Left colon (tissue), 2 donors: Measurements from ENCODE around the gene SLC44A2. TPM values are rescaled to one million over a fixed set of nuclear protein-coding genes. Genes with fewer than 3 reads are reported as not detected.
"Not testable (repeated sequence)": the region's sequence is repeated elsewhere in the genome, so short reads cannot be mapped to it uniquely, and the experiment has no call there.

Experiments used
- ATAC-seq: fragments of 200-7000 bp; cut with Tn5 transposase; one replicate; pipeline ENCODE4 v1.9.1; 2020; ENCODE audit warnings: mild to moderate bottlenecking, moderate library complexity
- DNase-seq, 2 donors: peaks; one replicate each; pipeline ENCODE4 v3.0.0-alpha.2; 2020
- intact Hi-C, 2 donors: fragments of 100-400 bp; cut with DNase I in 1 of 2; cut with micrococcal nuclease in 1 of 2; formaldehyde crosslinking; loops; one replicate each; pipeline versions ENCODE4 v1.11.2 to v1.14.0; 2022; cut with DNase I, micrococcal nuclease
- total RNA-seq, 2 donors: library from RNA; stranded (reverse); fragmentation: NEBNext Ultra II Directional; extraction: Animal tissue kit (Norgen Biotek cat#: 25700); gene quantifications; one replicate each; pipeline ENCODE4 v1.2.1, GENCODE V29; 2021
- donor health status: DM: no; HTN: no; CAD: no.
- donor health status: DM: yes; HTN: yes; CAD: no.

Gene SLC44A2
- total RNA-seq, 2 donors from 2014 or later, result 124 to 153 TPM

DNA sequence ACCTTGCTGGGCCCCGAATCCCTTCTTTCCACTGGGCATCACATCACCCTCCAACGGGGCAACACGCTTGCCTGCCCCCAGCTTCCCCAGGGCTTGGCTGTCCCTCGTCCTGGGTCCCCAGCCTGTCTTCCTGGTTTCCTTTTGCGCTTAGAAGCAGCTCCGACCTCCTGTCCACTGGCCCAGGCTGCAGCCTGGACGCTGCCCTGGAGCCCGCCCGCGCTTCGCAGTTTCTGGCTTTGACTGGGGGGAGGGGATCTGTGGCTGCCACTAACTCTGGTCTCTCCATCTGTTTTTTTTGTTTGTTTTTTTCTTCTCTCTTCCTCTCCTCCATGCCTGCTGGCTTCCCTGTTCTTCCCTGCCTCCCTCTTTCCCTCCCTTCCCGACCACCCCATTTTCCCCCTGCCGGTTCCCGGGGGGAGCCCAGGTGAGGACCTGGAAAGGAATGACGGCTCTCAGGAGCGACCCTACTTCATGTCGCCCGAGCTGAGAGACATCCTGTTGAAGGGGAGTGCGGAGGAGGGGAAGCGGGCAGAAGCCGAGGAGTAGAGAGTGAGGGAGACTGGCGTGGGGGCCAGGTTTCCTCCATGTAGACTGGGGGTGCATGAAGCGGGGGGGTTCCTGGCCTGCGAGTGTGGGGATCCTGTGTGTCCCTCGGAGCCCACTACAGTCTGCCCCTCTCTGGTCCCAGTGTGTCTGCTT is 17.3 kb downstream of the SLC44A2 start:
- DNase-seq (no peak), ATAC-seq (no peak)
- intact Hi-C loops, result loop anchor here (5.0 kb wide), 2 partner anchors 55 to 60 kb away; partner anchors contain the start of gene AP1M2 (in 1 of the 2)

DNA sequence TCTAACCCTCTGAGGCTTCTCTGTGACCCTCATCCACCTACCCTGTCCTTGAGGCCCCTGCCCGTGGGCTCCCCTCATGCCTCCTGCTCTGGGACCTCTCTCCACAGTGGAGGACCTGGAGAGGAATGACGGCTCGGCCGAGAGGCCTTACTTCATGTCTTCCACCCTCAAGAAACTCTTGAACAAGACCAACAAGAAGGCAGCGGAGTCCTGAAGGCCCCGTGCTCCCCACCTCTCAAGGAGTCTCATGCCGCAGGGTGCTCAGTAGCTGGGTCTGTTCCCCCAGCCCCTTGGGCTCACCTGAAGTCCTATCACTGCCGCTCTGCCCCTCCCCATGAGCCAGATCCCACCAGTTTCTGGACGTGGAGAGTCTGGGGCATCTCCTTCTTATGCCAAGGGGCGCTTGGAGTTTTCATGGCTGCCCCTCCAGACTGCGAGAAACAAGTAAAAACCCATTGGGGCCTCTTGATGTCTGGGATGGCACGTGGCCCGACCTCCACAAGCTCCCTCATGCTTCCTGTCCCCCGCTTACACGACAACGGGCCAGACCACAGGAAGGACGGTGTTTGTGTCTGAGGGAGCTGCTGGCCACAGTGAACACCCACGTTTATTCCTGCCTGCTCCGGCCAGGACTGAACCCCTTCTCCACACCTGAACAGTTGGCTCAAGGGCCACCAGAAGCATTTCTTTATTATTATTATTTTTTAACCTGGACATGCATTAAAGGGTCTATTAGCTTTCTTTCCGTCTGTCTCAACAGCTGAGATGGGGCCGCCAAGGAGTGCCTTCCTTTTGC is 18.0 kb downstream of the SLC44A2 start:
- DNase-seq (no peak), ATAC-seq (no peak)
- intact Hi-C loops, result loop anchor here (5.0 kb wide), 2 partner anchors 56 to 61 kb away; partner anchors contain the start of gene AP1M2 (in 1 of the 2)

DNA sequence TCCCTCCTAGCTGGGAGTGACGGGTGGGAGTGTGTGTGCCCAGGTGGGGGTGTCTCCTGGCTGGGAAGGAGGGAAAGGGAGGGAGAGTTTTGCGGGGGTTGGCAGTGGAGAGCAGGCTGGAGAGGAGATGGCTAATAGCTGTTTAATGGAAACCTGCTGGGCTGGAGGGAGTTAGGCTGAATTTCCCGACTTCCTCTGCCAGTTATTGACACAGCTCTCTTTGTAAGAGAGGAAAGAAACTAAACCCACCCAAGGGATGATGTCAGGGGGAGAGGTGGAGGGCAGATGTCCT is 18.6 kb downstream of the SLC44A2 start:
- DNase-seq, result no peak
- intact Hi-C loops, result loop anchor here (5.0 kb wide), 2 partner anchors 57 to 62 kb away; partner anchors contain the start of gene AP1M2 (in 1 of the 2)

DNA sequence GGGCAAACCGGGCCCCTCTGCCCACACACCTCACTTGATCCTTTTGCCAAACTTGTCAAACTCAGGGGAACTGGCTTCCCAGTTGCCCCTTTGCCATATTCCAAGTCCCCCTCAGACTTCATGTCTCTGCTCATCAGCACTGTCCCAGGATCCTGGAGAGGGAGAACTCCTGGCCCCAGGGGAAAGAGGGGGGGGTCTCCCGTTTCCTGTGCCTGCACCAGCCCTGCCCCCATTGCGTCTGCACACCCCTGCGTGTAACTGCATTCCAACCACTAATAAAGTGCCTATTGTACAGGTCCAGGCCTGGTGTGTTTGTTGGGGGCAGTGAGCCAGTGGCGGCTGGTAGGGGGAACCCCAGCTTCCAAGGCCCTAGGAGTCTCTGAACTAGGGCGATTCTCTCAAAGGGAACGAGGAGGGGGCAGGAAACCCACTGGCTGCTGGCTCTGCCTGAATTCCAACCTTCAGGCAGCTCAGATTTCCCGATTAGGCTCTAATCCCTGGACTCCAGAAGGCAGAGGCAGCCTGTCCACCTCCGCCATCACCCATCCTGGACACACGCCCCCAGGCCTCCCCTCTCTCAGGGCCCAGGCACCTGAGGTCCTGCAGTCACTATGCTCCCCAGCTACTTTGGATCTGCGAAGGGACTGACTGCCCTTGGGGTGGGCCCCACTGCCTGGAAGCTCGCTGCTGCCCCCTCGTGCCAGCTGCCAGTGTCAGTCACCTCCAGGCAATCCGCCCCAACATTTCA is 19.1 kb downstream of the SLC44A2 start:
- peak; percentile 73 to 87 for DNase-seq
- intact Hi-C loops, result loop anchor here (5.0 kb wide), 2 partner anchors 57 to 62 kb away; partner anchors contain the start of gene AP1M2 (in 1 of the 2)
- ATAC-seq, result peak; percentile 86

More for the DNA sequence above, 18.6 kb downstream of the SLC44A2 start:
- ATAC-seq, result no peak

DNA sequence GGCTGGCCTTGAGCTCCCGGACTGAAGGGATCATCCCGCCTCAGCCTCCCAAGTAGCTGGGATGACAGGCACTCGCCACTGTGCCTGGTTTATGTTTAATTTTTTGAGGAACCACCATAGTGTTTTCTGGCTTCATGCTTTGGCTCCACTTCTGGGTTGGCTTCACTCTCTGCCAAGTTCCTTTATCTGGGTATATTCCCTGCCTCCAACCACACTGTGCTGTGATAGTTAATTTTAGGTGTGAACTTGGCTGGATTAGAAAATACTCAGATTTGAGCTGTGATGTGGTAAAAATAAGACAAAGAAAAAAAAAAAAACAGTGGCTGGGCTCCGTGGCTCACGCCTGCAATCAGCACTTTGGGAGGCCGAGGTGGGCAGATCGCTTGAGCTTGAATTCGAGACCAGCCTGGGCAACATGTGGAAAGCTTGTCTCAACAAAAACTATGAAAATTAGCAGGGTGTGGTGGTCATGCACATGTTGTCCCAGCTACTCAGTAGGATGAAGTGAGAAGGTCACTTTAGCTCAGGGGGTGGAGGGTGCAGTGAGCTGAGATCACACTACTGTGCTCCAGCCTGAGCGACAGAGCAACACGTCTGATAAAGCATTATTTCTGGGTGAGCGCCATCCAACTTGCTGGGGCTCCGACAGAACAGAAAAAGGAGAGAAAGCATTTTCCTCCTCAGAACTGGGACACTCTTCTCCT is 21.3 kb downstream of the SLC44A2 start:
- DNase-seq, result no peak
- ATAC-seq, result no peak
- intact Hi-C loops, result no loop called here

DNA sequence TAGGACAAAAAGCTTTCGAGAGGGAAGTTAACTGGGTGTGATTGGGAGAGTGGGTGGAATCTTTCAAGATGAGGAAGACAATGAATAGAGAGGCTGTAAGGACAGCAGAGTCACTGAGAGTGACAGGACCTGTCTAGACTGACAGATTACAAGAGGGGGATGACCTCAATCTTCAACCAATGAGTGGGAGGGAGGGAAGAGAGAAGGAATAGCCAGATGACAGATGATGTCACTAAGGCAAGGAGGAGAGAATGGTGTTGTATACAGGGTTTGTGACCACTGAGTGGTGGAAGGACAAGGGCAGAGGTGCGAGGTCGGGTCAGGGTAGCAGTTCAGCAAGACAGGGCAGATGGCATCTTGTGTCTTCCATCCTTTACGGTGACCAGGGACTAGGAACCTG is 23.0 kb downstream of the SLC44A2 start:
- DNase-seq (no peak), ATAC-seq (no peak)
- intact Hi-C loops, result no loop called here

DNA sequence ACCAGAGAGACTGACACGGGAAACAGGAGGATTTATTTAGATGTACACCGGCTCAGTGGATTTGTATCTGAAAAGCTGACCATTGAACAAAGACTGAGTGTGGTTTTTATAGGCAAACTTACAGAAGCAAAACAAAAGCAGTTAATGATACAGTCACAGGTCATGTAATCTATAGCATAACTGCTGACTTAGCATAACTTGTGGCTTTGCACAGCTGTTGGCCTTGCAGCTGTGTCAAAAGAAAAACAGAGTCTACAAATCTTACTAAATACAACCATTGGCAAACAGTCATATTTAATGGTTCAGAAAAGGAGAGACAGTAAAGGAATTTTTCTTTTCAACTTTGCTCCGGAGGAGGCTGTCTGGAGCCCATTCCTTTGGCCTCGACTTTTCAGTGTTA is 26.5 kb downstream of the SLC44A2 start:
- DNase-seq (no peak), ATAC-seq (no peak)
- intact Hi-C loops, result no loop called here

DNA sequence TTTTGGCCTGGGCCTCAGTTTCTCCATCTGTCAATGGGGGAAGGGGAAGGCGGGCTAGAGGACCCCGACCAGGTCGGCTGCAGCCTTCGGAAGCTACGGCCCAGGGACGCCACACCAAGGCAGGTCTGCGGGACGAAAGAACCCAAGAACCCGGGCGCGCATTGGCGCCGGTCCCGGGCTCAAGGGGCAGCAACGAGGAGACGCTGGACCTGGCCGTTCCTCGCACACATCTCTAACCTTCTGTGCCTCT is 28.1 kb downstream of the SLC44A2 start:
- intact Hi-C loops, result no loop called here
- peak; percentile 18 for ATAC-seq
- no peak for DNase-seq

DNA sequence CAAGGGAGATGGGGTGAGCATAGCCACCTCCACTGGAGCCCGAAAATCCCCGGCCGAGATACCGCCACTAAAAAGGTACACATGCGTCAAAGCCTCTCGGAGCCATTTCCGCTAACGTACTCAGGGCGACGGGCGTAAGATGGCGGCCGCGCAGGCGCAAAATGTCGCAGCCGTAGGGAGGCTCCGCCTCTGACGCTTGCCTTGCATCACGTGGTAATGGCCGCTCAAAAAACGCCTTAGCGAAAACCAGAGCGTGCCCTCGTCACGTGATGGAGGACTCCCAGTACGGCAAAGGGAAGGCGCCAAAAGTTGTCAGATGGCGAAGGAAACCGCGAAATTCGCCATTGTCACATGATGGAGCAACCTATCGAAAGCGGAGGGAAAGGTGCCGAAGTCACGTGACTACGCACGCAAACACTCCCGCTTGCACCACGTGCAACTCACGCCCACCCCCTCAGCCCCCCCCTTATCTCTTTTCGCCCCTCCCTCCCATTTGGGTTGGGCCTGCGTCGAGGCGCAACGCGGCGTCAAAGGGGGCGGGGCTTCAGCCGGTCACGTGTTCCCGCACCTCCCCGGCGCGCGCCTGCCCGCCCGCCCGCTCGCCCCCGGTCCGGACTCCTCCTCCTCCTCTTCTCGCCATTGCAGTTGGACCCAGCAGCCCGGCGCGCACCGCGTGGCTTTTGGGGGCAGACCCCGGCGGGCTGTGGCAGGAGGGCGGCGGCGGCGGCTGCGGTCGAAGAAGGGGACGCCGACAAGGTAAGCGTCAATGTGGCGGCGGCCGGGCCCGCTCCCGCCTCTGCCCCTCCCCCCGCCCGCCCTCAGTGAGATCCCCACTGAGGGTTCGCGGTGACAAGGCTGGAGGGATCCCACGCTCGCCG is 28.6 kb downstream of the SLC44A2 start, which contains the start of gene ILF3:
Gene ILF3 (plus strand): TSS at position 615 of the 878 bp plus-strand sequence. CDS start 16,260 bp downstream, outside the sequence.
- intact Hi-C loops, result no loop called here
- ATAC-seq (peak; percentile 83), DNase-seq (peak; percentile 100)

DNA sequence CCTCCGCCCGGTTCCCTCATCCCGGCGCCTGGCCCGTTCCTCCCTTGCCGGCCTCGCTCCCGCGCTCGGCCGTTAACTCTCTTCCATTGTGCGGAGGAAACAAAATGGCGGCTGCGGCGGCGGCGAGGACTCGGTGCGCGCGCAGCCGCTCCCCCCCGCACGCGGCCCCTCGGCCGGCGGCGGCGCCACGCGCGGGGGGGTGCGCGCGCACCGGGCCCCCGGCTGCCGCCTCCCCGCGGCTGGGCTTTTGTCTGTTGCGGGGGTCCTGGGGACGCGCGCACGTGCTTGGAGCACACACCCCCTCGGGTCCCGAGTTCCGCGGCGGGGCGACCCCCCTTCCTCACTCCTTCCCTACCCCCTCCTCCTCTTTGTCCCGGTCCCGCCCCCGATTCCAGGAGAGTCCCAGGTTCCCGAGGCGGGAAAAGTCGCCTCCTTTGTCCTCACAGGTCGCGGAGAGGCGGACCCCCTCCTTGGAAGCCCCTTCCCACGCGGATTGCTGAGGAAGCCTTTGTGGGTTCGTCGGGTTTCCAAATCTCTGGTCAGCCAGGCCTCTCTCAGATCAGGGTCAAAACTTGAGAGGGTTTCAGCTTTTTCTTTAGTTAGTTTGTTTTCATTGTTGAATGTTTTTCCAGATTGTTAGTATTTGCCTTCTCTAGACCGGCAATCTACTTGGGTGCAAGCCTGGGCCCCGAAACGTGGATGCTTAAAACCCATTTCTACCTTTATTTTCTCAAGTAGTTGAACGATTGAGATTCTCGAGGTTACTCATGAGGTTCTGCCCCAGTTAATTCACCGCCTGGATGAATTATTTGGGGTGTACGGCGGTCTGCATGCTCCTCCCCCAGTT is 29.5 kb downstream of the SLC44A2 start:
- ATAC-seq (peak; percentile 18), DNase-seq (peak; percentile 63 to 69)
- intact Hi-C loops, result no loop called here

DNA sequence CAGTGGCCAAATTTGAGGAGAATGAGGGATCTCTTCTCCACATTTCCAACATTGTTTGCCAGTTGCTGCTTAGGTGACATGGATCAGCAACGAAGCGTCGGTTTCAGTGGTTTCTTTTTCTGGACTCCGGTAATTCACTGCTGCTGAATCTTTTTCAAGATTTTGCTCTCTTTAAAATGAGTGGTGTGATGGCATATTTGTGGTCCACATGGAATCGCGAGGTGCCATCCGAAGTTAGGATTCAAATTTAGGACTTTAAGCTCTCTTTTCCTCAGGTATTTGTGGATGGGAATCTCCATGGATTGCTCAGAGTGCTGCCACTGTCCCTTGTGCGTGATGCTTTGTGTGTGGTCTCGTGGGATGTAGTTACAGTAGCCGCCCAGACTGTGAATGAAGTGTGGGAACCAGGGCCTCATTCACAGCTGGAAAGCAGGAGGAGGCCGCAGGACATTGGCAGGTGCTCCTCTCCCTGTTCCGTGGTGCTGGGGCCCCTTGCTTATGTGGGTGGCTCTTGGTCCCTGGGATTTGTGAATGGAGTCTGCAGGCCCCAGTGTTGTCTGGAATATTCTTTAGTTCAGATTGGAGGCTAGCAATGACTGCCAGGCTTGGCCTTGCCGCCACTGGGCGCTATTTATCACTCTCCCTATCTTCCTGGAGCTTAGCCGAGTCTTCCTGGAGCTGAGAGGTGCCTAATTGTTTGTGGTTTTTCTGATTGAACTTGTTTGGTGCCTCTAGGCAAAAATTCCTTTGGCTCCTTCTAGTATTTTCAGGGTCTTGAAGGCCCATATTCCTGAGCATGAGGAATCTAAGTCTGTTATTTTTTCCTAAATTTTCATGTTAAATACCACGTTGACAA is 30.3 kb downstream of the SLC44A2 start:
- DNase-seq, result peak in 1 of 2 donors; percentile 33
- ATAC-seq, result no peak
- intact Hi-C loops, result no loop called here

DNA sequence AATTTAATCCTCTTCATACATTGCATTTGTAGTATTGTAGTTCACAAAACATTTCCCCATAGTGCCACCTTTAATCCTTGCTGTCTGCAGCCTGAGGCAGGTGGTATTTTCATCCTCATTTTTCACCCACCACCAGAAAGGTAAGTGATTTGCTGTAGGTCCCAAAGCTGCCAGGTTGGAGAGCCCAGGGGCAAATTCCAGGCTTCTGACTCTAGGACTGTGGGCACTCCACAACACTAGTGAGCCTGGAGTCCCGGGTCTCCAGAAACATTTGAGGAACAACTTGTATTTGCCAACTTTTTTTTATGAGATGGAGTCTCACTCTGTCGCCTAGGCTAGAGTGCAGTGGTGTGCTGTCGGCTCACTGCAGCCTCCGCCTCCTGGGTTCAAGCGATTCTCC is 35.0 kb downstream of the SLC44A2 start:
- no peak for DNase-seq
- intact Hi-C loops, result no loop called here
- no peak for ATAC-seq

DNA sequence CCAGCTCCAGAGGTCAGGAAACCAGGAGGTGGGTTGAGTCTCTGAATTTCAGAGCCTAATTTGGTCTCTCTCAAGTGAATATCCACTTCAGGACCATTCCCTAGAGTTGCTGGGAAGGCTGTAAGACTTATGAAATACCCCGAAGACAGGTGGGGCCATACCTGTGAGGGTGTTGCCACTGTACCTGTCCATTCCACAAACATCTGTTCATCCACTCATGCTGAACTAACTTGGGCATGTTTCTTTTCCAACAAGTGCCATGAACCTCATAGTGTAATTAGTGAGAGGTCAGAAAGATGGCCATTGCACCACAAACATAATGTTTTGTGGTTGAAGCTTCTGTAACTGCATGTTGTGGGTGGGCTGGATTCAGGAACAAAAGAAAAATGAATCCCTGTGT is 36.6 kb downstream of the SLC44A2 start:
- DNase-seq (no peak), ATAC-seq (no peak)
- intact Hi-C loops, result no loop called here

DNA sequence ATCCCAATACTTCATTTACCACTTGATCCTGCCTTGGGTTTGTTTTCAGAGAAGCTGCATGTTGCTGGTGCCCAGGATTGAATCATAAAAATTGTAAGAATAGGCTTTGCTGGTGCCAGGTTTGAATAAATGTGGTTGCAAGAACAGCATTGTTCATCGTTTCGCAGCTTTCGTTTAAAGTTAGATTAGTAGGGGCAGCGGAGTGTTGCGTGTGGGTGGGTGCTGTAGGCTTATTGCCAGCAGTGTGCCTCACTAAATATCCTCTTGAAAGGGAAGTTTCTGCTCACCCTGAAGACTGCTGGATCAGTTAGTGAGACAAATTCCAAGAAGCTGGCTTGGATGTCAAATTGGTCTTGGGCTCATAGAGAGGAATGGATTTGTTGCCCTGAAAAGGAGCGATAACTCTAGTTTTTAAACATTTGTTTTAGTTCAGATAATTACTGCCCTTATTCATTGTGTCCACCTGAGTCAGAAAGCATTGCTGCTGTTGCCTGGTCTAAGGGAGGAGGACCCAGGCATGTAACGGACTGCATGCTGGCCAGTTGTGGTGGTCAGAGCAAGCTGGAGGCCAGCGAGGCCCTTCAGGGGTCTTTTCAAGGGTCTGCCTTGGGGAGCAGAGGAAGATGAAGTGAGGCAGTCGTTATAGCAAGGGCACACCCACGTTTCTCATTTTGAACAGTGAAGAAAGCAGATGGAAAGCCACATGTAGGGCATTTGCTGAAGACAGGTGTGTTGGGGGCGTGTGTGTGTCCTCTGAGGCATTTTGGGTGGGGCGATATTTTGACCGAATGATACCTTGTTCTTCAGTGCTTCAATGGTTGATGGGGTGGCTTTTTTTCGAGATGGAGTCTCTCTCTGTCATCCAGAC is 37.3 kb downstream of the SLC44A2 start:
- no peak for DNase-seq
- intact Hi-C loops, result no loop called here
- no peak for ATAC-seq

DNA sequence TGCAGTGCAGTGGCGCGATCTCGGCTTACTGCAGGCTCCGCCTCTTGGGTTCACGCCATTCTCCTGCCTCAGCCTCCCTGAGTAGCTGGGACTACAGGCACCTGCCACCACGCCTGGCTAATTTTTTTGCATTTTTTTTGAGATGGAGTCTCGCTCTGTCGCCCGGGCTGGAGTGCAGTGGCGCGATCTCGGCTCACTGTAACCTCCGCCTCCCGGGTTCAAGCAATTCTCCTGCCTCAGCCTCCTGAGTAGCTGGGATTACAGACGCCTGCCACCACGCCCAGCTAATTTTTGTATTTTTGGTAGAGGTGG is 37.9 kb downstream of the SLC44A2 start:
- ATAC-seq, DNase-seq, intact Hi-C loops: not testable (repeated sequence)

DNA sequence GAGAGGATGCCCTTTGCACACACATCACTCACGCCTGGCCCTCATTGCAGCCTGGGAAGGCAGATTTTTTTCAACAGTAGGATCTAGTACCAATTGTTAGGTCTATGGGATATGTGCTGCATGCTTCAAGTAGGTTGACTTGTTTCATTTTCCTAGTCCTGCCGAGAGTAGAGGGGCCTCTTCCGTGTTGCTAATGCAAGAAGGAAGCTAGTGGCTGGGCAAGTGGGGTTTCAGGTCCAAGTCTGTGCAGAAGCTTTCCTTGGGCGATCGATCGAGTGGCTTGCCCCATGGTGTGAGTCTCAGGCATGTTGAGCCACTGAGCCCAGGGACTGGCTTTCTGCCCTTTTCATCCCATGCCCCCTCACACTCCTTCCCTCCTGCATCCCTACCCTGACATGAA is 42.5 kb downstream of the SLC44A2 start:
- ATAC-seq, result no peak
- DNase-seq, result no peak
- intact Hi-C loops, result no loop called here
